ENCODE data around the gene USP13.

GRCh38 chr3:179726075-179726699 is 73.3 kb downstream of the USP13 start:
- TF ChIP-seq CTCF (IDR thresholded peaks at IDR 0.05) (no peak), POLR2A (IDR thresholded peaks at IDR 0.05) (no peak)

Data from right lobe of liver (tissue), 4 donors.